H1 (cell line): Measurements from ENCODE around the gene HSPA2.

Source experiments
- ATF3 ChIP-seq: IDR thresholded peaks from 2 replicates; pipeline ENCODE4 v1.6.1; 2011; ENCODE audit warnings: low read depth, mild to moderate bottlenecking, low read length; ENCODE audit not compliant: insufficient read depth
- BACH1 ChIP-seq: IDR thresholded peaks from 2 replicates; pipeline ENCODE4 v1.6.1; 2012; ENCODE audit warnings: low read length, improper control_type of control experiment
- CHD2 ChIP-seq: IDR thresholded peaks from 2 replicates; pipeline ENCODE4 v1.6.1; 2012; ENCODE audit warnings: low read length, improper control_type of control experiment
- CREB1 ChIP-seq: IDR thresholded peaks from 2 replicates; pipeline ENCODE4 v1.6.1; 2012; ENCODE audit warnings: inconsistent platforms
- EGR1 ChIP-seq: IDR thresholded peaks from 2 replicates; pipeline ENCODE4 v1.6.1; 2011; ENCODE audit warnings: low read depth, low read length, borderline replicate concordance
- EZH2 ChIP-seq: fragments of 200-600 bp; sonication (generic); IDR thresholded peaks from 2 replicates; pipeline ENCODE4 v1.7.1; 2012; ENCODE audit warnings: low read depth, mild to moderate bottlenecking, moderate library complexity, low read length, inconsistent platforms; ENCODE audit not compliant: severe bottlenecking
- GTF2F1 ChIP-seq: IDR thresholded peaks from 2 replicates; pipeline ENCODE4 v1.6.1; 2012; ENCODE audit warnings: low read depth, low read length, improper control_type of control experiment, borderline replicate concordance
- KDM1A ChIP-seq: fragments of 200-600, 300-600 bp; sonication (generic); IDR thresholded peaks from 2 replicates; pipeline ENCODE4 v1.7.1; 2016; ENCODE audit warnings: mild to moderate bottlenecking, low read length, borderline replicate concordance
- RAD21 ChIP-seq, 2 experiments: IDR thresholded peaks in 1 of 2; conservative IDR thresholded peaks in 1 of 2; 2 replicates each; pipeline ENCODE4 v1.6.1; 2011; ENCODE audit warnings: low read depth in 2 of 2, low read length in 2 of 2, improper control_type of control experiment in 1 of 2, inconsistent platforms in 1 of 2, mild to moderate bottlenecking in 1 of 2, moderate library complexity in 1 of 2
- RFX5 ChIP-seq: IDR thresholded peaks from 2 replicates; pipeline ENCODE4 v1.6.1; 2011; ENCODE audit warnings: low read depth, low read length, improper control_type of control experiment, borderline replicate concordance
- SP2 ChIP-seq: IDR thresholded peaks from 2 replicates; pipeline ENCODE4 v1.6.1; 2012; ENCODE audit warnings: mild to moderate bottlenecking, low read length, inconsistent platforms
- SRF ChIP-seq: IDR thresholded peaks from 2 replicates; pipeline ENCODE4 v1.6.1; 2011; ENCODE audit warnings: mild to moderate bottlenecking, low read depth, low read length, moderate library complexity
- TF ChIP-seq, protein P1 (sequence below), 3 experiments: IDR thresholded peaks; 1 replicate in 2 of 3; 2 replicates in 1 of 3; pipeline versions ENCODE4 v1.5.1 to v1.6.1; 2011; ENCODE audit warnings: low read length in 3 of 3, mild to moderate bottlenecking in 3 of 3, inconsistent platforms in 2 of 3, low read depth in 1 of 3, moderate library complexity in 1 of 3; ENCODE audit not compliant: insufficient read depth in 1 of 3; ENCODE audit errors: control extremely low read depth in 1 of 3
- TF ChIP-seq, protein P2 (sequence below): IDR thresholded peaks from 2 replicates; pipeline ENCODE4 v1.6.1; 2012; ENCODE audit warnings: low read length, inconsistent platforms

GRCh38 chr14:64544607-64545312 lies 4.2 kb downstream of the HSPA2 start:
- TF ChIP-seq, protein P1, sequence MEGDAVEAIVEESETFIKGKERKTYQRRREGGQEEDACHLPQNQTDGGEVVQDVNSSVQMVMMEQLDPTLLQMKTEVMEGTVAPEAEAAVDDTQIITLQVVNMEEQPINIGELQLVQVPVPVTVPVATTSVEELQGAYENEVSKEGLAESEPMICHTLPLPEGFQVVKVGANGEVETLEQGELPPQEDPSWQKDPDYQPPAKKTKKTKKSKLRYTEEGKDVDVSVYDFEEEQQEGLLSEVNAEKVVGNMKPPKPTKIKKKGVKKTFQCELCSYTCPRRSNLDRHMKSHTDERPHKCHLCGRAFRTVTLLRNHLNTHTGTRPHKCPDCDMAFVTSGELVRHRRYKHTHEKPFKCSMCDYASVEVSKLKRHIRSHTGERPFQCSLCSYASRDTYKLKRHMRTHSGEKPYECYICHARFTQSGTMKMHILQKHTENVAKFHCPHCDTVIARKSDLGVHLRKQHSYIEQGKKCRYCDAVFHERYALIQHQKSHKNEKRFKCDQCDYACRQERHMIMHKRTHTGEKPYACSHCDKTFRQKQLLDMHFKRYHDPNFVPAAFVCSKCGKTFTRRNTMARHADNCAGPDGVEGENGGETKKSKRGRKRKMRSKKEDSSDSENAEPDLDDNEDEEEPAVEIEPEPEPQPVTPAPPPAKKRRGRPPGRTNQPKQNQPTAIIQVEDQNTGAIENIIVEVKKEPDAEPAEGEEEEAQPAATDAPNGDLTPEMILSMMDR (IDR thresholded peaks at IDR 0.05; ENCODE audit: control extremely low read depth in 1 of 3, insufficient read depth in 1 of 3, low read depth in 1 of 3, low read length in 3 of 3) = no peak
- TF ChIP-seq CREB1 (no peak), EGR1 (no peak), BACH1 (no peak), CHD2 (no peak), GTF2F1 (no peak), RFX5 (no peak), SP2 (no peak), ATF3 (no peak), RAD21 (IDR thresholded peaks at IDR 0.05 in 1 of 2, conservative IDR thresholded peaks at IDR 0.05 in 1 of 2; ENCODE audit: low read depth in 2 of 2, low read length in 2 of 2) (no peak), EZH2 (no peak), SRF (no peak), KDM1A (no peak)
- TF ChIP-seq, protein P2, sequence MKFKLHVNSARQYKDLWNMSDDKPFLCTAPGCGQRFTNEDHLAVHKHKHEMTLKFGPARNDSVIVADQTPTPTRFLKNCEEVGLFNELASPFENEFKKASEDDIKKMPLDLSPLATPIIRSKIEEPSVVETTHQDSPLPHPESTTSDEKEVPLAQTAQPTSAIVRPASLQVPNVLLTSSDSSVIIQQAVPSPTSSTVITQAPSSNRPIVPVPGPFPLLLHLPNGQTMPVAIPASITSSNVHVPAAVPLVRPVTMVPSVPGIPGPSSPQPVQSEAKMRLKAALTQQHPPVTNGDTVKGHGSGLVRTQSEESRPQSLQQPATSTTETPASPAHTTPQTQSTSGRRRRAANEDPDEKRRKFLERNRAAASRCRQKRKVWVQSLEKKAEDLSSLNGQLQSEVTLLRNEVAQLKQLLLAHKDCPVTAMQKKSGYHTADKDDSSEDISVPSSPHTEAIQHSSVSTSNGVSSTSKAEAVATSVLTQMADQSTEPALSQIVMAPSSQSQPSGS = no peak
